HAP-1 (cell line): ENCODE measurements around the gene MAP2K6.

Experiments
- DNase-seq, 2 experiments: peaks; one replicate each; pipeline ENCODE4 v3.0.0-alpha.2; 2016 to 2020; ENCODE audit warnings: low spot score in 2 of 2
- H3K27me3 ChIP-seq: fragments of 250-450 bp; sonication (Bioruptor Pico); 2 replicates; pipeline ENCODE4 v1.5.1; 2020; ENCODE audit warnings: low read depth, mild to moderate bottlenecking, moderate library complexity
- H3K36me3 ChIP-seq: fragments of 250-450 bp; sonication (Bioruptor Pico); replicated peaks from 2 replicates; pipeline ENCODE4 v1.5.1; 2020; ENCODE audit warnings: mild to moderate bottlenecking
- H3K4me1 ChIP-seq: fragments of 250-450 bp; sonication (Bioruptor Pico); 2 replicates; pipeline ENCODE4 v1.5.1; 2020; ENCODE audit warnings: mild to moderate bottlenecking
- H3K4me3 ChIP-seq: fragments of 250-450 bp; sonication (Bioruptor Pico); 2 replicates; pipeline ENCODE4 v1.5.1; 2020; ENCODE audit warnings: mild to moderate bottlenecking, moderate library complexity
- H3K9me3 ChIP-seq: fragments of 250-450 bp; sonication (Bioruptor Pico); 2 replicates; pipeline ENCODE4 v1.5.1; 2020; ENCODE audit warnings: mild to moderate bottlenecking, moderate library complexity
- in situ Hi-C: fragments of 300-500 bp; cut with MboI; formaldehyde crosslinking; loops from 3 replicates; pipeline ENCODE4 v1.14.3; 2020; ENCODE audit warnings: low sequenced_read_pairs, inconsistent platforms, mixed read lengths

The MAP2K6 gene

DNA sequence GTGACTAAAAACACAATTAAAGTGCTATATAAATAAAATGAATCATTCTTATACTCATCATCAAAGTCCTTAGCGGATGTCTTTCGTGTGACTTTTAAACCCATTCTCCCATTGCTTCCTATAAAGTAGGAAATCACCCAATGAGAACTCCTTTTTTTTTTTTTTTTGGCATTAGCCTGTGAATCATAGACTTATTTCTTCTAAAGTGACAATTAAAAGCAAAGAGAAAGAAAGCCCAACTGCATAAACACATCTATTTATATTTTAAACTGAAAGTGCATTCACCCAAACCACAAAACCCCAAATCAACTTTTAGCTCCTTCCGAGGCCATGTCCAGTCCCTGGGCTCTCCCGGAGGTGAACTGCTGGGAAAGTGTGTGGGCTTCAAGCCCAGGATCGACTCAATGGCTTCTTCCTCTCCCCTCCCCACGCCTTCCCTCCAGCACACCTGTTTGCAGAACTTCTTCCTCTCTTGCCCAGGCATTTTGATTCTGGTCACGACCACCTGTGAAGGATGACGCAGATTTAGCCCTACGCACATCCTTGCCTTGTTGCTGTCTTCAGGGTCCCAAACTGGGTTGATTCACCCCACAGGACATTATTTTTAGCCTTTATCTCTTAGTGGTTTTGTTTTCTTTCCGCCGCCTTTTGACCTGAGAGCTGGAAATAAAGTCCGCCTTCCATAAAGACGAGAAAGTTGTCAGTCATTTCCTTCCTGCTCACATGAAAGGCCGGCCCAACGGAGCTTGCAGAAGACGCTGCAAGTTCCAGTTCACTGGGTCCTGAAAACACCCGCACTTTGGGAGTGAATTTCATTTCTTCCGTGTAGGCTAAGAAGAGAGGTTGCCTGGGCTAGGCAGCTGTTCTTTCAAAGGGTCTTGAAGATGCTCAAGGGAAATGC is 166.8 kb downstream of the MAP2K6 start:
- no peaks in the 10 kb centered on the region for H3K4me1 ChIP-seq
- H3K27me3 ChIP-seq, result peaks cover 7% of the 10 kb centered on the region
- in situ Hi-C loops, result no loop called here
- no peak overlapping the region for H3K4me3 ChIP-seq
- H3K9me3 ChIP-seq, result no peaks in the 10 kb centered on the region
- H3K36me3 ChIP-seq, result no peaks in the 10 kb centered on the region
- DNase-seq, result no peak

- H3K4me1 ChIP-seq, result no peaks in the 10 kb centered on the region
- no peaks in the 10 kb centered on the region for H3K36me3 ChIP-seq
- H3K27me3 ChIP-seq, result peaks cover 2% of the 10 kb centered on the region
- H3K9me3 ChIP-seq, result no peaks in the 10 kb centered on the region
- H3K4me3 ChIP-seq, result no peak overlapping the region
- DNase-seq, result no peak
- in situ Hi-C loops, result no loop called here
These were observed 173.8 kb downstream of the MAP2K6 start for GRCh38 chr17:69588316-69588715.

GRCh38 chr17:69588827-69589239 is 174.3 kb downstream of the MAP2K6 start:
- no peak overlapping the region for H3K4me3 ChIP-seq
- in situ Hi-C loops, result no loop called here
- H3K36me3 ChIP-seq, result no peaks in the 10 kb centered on the region
- peaks cover 2% of the 10 kb centered on the region for H3K27me3 ChIP-seq
- H3K9me3 ChIP-seq, result no peaks in the 10 kb centered on the region
- H3K4me1 ChIP-seq, result no peaks in the 10 kb centered on the region
- DNase-seq, result no peak

DNA sequence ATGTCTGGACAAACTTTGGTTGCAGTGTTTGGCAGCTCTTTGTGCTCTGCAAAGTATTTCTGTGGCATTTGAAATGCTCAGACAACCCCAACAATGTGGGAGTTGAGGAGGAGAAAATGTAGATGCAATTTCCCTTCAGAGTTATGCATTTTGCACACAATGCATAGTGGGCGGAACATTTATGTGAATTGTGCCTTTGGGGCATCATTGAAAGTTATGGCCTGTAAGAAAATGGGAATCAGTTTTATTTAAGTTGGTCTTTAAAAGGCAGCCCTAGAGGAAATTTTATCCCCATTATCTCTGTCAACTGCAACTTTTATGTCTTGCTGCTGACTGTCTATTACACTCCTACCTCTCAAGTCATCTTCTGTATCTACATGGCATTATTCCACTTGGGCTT is 176.2 kb downstream of the MAP2K6 start:
- Histone ChIP-seq H3K36me3 (no peaks in the 10 kb centered on the region), H3K4me3 (no peak overlapping the region), H3K27me3 (no peaks in the 10 kb centered on the region; the same call in 1 of the 2 replicates), H3K9me3 (no peaks in the 10 kb centered on the region), H3K4me1 (no peaks in the 10 kb centered on the region)
- DNase-seq, result no peak
- in situ Hi-C loops, result no loop called here

DNA sequence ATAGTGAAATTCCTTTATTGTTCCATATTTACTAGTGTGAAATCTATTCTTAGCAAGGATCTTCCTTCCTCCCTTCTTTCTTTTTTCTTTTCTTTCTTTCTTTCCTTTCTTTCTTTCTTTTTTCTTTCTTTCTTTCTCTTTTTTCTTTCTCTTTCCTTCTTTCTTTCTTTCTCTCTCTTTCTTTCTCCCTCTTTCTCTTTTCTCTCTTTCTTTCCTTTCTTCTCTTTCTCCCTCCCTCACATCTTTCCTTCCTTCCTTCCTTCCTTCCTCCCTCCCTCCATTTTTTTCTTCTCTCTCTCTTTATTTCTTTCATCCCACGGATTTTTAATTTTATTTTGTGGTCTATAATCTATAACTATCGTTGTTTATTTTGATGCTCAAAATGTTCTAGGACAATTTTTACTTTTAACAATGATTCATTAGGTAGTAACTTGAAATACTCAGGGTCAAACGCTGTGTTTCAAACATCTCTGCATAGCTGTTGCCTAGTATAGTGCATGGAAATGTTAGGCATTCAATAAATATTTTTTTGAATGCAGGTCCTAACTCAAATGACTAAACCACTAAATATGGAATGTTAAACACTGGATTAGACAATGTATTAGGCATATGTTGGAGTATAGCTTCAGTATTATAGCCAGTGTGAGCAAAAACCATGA is 178.3 kb downstream of the MAP2K6 start:
- no peaks in the 10 kb centered on the region for H3K36me3 ChIP-seq
- no peaks in the 10 kb centered on the region; the same call in 1 of the 2 replicates for H3K27me3 ChIP-seq
- H3K9me3 ChIP-seq, result no peaks in the 10 kb centered on the region
- no peak for DNase-seq
- no peaks in the 10 kb centered on the region for H3K4me1 ChIP-seq
- in situ Hi-C loops, result no loop called here
- no peak overlapping the region for H3K4me3 ChIP-seq

GRCh38 chr17:69593351-69593715 is 178.8 kb downstream of the MAP2K6 start:
- DNase-seq, result no peak
- no peaks in the 10 kb centered on the region for H3K9me3 ChIP-seq
- H3K27me3 ChIP-seq, result no peaks in the 10 kb centered on the region; the same call in 1 of the 2 replicates
- H3K4me1 ChIP-seq, result no peaks in the 10 kb centered on the region
- in situ Hi-C loops, result no loop called here
- H3K4me3 ChIP-seq, result no peak overlapping the region
- no peaks in the 10 kb centered on the region for H3K36me3 ChIP-seq

DNA sequence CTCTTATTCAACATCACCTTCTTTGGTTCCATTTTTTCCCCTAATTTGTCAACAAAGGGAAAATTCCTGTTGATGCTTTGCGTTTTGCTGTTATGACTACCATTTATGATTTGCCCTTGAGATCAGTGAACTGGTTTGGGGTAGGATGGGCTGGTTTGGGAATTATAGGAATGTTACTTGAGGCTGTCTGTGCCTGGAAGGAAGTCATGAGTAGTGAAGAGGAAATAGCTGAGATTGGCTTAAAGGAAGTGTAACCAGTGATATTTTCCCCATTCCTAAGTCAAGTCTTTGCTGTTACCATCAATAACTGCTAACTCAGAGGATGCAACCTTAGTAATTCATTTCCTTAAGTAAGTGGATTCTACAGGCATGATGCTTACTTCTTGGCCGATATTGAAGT is 179.2 kb downstream of the MAP2K6 start:
- H3K27me3 ChIP-seq, result no peaks in the 10 kb centered on the region; the same call in 1 of the 2 replicates
- DNase-seq, result no peak
- in situ Hi-C loops, result no loop called here
- no peaks in the 10 kb centered on the region for H3K9me3 ChIP-seq
- no peak overlapping the region for H3K4me3 ChIP-seq
- H3K36me3 ChIP-seq, result no peaks in the 10 kb centered on the region
- no peaks in the 10 kb centered on the region for H3K4me1 ChIP-seq

- Histone ChIP-seq H3K4me3 (no peak overlapping the region), H3K9me3 (no peaks in the 10 kb centered on the region), H3K36me3 (no peaks in the 10 kb centered on the region), H3K27me3 (no peaks in the 10 kb centered on the region), H3K4me1 (no peaks in the 10 kb centered on the region)
- DNase-seq, result no peak
- in situ Hi-C loops, result no loop called here
These were observed 180.1 kb downstream of the MAP2K6 start for GRCh38 chr17:69594641-69595040.

DNA sequence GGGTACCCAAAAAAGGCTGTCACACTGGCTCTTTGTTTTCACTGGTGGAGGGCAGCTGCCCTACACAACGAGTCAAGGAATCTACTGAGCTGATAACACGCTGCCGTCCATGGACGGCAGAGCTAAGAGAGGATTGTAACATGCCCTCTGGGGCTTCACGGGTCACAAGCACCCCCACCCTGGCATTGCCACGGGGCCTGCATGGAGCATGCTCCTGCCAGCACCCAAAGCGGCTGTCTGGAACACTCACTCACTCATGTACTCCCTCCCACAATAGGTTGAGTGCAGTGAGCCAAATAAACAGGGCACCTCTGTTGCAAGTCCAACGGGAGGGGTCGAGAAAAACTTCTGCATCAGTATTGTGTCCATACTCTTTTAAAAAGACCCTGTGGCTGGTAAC is 181.6 kb downstream of the MAP2K6 start:
- Histone ChIP-seq H3K4me1 (no peaks in the 10 kb centered on the region), H3K9me3 (no peaks in the 10 kb centered on the region), H3K27me3 (no peaks in the 10 kb centered on the region), H3K36me3 (no peaks in the 10 kb centered on the region), H3K4me3 (no peak overlapping the region)
- in situ Hi-C loops, result no loop called here
- DNase-seq, result no peak

DNA sequence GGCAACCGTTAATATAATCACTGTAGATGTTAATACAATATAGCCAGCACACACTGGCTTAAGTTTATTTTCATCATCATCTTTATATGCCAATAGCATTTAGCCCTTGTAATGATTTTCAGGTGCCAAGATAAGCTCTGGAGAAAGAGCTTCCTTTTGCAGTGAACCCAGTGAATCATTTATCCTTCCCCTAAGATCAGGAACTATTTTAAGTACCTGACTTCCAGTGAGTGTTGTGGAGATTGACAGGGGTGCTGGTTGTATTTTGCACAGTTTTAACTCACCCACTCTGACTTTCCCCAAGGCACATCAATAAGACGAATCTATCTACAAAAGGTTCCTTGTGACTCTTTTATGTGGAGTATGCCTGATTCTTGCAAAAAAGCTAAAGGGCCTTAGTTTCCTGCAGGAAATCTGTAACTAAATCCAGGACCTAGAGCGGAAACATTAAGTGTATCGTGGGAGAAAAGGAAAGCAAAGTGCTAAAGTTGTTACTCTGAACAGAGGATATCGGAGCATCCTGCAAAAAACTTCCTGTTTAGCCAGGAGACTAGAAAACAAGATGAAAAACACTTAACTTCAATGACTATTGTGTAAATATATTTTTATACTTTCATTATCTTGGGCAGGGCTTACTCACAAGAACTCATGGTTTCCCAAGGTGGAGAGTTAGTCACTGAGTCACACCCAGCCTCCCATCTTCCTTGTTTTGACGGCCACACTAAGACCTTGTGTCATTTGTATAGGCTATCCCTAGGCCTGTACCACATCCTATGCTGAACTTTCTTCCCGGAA is 183.6 kb downstream of the MAP2K6 start:
- DNase-seq, result no peak
- Histone ChIP-seq H3K4me3 (no peak overlapping the region), H3K36me3 (no peaks in the 10 kb centered on the region), H3K4me1 (no peaks in the 10 kb centered on the region), H3K9me3 (no peaks in the 10 kb centered on the region), H3K27me3 (no peaks in the 10 kb centered on the region)
- in situ Hi-C loops, result no loop called here

DNA sequence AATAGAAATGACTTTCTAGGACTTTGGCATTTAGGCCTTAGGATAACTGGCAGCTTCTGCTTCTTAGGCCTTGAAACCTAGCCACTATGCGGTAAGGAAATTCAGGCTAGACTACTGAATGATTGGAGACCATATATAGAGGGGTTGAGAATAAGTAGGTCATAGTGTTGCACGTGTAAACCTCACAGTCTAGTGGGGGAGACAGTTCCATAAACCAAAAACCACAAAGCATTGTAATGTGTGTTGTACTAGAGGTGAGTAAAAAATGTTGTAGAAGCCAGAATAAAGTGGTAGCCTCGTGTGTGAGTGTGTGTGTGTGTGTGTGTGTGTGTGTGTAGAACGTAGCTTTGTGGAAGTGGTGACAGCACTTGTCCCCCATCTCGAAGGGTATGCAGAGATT is 188.5 kb downstream of the MAP2K6 start:
- DNase-seq, result no peak
- Histone ChIP-seq H3K9me3 (no peaks in the 10 kb centered on the region), H3K4me3 (no peak overlapping the region), H3K27me3 (no peaks in the 10 kb centered on the region), H3K4me1 (no peaks in the 10 kb centered on the region; the same call in 1 of the 2 replicates), H3K36me3 (no peaks in the 10 kb centered on the region)
- in situ Hi-C loops, result no loop called here
